CD4-positive, alpha-beta T cell treated with Interleukin-4 for 4 hours (primary cell): ENCODE measurements around the gene FCMR.

Source experiments
- DNase-seq: peaks from one replicate; pipeline ENCODE4 v3.0.0-alpha.2; 2020

FCMR gene

DNA sequence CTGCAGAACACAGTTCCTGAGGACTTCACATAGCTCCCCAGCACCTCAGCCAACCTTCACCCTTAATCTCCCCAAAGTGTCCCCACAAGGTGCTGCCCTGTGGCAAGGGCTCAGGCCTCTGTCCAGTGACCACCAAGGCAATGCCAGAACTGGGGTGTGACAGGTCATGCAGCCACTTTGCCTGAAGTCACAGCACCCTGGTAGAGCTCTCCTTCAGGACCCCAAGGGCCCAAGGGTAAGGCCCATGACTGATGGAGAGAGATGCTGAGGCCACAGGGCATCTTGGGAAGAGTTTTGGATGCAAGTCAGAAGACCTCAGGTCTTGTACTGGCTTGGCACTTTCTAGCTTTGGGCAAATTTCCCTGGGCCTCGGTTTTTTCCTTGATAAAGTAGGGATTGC is 783 bp upstream of the FCMR start:
- no peak for DNase-seq

DNA sequence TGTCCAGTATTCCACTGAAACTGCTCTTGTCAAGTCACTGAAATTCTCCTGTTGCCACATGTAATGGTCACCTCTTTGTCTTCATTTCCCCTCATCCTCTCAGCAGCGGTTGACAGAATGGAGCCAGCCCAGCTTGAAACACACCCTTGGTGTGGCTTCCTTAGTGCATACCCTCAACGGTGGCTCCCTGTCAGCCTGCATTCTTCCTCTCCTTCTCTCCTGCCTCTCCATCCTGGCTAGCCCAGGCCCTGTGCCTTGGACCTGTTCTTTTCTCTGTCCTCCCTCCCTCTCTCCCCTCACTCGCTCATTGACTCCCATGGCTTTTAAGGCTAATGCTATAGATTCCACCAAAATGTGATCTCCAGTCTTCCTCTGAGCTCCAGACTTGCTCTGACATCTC is 3.7 kb downstream of the FCMR start:
- no peak for DNase-seq

DNA sequence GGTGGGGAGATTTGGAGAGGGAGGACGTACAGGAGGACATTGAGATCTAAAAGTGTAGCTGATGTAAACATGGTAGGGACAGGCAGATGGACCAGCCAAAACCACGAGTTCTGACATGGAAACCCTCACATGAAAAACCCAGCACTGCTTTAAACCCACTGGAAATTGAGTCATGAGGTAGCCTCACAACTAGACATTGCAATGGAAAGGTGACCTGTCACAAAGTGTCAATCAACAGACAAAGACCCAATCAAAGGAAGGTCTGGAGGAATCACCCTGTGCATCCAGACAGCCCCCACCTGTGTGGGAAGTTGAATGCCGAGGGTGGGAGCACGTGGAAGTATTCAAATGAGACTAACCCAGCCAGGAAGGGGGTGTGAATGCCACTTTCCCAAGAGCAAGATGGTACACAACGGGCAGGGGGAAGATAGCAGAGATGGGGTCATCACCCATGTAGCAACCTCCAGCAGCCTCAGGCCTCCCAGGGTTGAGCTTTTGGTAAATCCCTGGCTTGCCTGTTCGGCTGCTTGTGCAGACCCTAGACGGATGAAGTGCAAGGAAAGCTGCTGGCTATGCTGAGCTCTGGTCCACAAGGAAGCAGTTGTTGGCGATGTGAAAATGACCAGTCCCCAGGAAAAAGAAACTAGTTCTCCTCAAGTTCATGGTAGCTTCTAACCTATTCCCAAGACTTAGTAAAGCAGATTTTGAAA is 5.6 kb downstream of the FCMR start:
- no peak for DNase-seq

DNA sequence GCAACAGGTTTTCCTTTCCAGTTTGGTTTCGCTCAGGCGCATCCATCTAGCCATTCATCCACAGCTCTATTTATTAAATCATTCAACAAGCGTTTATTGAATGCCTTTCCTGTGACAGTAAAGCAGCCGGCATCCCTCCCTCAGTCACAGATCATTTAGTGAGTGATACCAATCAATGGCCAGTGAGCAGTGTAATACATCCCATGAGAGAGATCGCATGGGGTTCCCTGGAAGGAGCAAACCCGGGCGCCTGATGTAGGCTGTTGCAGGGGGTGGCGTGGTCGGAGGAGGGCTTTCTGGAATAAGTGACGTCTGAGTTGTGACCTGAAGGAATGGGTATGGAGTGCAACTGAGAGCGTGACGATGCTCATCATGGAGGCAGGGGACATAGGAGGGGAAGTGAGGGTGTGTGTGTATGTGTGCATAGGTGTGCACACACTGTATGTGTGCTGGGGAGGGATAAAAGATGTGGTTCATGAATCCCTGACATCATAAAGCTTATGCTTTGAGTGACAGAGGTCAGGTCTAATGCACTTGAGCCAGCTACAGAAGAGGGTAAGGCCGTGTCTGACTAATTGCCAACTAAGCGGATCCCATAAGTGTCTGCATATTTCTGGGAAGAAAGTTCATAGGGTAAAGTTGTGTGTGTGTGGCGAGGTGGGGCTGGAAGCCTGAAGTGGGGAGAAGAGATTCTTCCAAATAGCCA is 6.6 kb downstream of the FCMR start:
- no peak for DNase-seq

DNA sequence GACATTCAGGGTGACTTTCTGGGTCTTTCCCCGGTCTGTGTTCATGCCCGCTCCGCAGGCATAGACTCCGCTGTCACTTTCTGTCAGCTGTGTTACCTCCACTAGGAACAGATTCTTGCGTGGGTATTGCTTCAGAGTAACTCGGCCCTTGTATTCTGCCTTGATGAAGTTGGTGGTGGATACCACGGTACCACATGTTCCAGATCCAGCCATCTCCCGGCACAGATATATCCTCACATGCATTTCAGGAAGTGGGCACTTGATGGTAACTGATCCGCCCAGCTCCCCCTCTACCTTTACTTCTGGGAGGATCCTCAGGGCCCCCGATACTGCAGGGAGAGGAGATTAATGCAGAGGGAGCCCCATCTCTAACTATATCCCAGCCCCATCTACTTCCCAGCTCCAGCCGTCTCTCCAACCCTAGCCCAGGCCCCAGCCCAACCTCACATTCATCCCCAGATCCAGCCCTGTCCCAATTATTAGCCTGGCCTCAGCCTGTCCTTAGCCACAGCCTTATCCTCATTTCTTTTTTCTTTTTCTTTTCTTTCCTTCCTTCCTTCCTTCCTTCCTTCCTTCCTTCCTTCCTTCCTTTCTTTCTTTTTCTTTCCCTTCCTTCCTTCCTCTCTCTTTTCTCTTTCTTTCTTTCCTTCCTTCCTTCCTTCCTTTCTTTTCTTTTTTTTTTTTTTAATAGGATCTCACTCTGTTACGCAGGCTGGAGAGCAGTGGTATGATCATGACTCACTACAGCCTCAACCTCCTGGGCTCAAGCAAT is 7.8 kb downstream of the FCMR start:
- DNase-seq = no peak

DNA sequence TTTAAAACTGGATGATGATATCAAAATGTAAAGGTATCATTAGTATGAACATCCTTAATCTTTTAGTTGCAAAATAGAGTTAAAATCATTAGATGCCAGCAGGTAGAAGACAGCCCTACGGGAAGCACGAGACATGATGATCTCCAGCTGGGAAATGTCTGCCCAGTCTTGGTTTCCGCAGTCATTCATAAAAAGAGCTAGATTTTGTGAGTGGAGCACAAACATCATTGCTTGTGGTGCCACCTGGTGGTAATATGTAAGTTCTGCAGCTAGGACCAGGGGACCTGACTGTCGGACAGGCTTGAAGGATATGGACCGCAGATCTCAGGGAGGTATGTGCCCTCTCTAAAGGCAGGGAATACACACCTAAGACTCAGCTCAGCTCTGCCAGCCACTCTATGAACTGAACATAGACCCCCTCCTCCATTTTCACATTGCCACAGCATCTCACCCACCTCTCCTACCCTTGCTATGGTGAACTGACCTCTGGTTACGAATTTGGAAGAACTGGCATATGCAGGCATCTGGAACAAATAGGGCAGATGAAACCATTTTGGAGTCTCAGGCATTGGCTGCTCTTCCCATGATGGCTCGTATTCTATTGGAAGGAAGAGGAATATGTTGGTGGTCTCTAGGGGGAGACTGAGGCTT is 9.2 kb downstream of the FCMR start:
- DNase-seq = peak; percentile 75

DNA sequence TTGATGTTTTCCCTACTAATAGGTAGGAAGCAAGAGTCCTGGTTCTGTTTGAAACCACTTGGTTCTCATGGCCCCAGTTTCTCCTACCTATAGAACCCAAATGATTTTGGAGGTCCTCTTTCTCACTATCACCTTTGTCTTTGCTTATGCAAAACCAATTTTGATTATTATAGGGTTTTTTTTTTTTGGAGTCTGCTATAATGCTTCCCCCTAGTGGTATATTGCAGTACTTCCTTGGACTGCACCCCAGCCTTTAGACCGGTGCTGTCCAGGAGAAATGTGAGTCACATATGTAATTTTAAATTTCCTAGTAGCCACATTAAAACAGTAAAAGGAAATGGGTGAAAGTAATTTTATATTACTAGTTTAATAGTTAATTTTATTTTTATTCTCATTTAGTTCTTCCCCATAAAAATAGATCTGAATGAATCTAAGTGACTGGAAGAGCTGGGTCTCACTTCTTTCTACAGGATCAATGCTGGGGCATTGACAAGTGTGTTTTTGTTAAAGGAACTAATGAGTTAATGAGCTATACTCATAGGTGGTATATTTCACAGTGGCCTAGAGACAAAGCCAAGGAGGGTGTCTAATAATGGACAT is 10.6 kb downstream of the FCMR start:
- DNase-seq = peak; percentile 57

DNA sequence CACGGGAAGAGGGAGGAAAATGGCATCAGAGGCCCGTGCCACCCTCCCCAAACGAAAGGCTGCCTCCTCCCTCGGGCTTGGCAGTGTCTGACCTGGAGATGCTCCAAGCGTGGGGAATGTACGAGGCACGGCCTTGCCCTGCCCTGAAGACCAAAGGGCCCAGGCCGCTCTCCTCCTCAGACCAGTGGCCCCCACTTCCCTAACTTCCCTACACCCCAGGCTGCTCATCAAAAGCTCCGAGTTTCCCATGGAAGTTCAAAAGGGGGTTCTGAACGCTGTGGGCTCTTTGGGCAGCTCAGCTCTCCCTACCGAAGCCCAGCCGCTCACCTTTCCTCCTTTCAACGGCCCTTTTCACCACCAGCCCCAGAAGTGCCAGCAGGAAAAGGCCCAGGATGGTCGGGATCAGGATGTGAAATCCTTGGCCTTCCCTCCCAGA is 11.8 kb downstream of the FCMR start:
- no peak for DNase-seq

DNA sequence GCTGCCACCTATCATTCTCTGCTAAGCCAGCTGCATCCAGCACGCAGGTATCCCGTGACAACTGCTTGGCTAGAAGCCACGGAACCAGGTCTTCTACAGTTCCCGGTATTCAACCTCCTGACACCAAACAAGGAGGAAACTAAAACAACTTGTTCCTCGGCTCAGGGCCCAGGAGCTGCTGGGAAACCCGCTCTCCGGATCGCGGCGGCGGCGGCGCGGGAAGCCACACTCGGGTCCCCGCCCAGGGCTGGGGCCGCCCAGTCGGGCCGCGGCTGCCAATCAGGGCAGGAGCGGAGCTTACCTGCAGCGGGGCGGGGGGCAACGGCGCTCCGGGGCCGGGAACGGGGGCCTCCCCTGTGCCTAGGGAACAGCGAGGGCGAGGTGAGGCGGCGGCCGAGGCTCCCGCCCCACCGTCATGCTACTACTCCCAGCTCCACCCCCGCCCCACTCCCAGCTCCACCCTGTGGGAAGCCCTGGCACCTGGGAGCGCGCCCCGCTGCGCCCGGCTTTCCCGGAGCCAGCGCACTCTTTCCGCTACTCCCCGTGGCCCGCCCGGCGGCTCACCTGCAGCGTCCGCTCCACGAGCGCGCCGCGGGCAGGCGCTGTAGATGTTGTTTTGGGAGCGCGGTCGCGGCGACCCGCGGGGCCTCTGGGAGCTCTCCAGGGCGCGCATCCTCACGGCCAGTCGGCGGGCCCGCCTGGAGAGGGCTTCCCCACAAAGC is 12.4 kb downstream of the FCMR start:
- DNase-seq = no peak

DNA sequence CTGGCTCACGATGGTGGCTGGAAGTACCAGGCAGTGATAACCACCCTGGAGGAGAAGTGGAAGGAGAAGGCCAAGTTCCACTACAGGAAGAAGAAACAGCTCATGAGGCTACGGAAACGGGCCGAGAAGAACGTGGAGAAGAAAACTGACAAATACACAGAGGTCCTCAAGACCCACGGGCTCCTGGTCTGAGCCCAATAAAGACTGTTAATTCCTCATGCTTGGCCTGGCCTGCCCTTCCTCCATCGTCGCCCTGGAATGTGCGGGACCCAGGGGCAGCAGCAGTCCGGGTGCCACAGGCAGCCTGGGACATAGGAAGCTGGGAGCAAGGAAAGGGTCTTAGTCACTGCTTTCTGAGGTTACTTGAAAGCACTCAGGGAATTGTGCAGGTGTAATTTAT is 13.7 kb downstream of the FCMR start:
- no peak for DNase-seq

DNA sequence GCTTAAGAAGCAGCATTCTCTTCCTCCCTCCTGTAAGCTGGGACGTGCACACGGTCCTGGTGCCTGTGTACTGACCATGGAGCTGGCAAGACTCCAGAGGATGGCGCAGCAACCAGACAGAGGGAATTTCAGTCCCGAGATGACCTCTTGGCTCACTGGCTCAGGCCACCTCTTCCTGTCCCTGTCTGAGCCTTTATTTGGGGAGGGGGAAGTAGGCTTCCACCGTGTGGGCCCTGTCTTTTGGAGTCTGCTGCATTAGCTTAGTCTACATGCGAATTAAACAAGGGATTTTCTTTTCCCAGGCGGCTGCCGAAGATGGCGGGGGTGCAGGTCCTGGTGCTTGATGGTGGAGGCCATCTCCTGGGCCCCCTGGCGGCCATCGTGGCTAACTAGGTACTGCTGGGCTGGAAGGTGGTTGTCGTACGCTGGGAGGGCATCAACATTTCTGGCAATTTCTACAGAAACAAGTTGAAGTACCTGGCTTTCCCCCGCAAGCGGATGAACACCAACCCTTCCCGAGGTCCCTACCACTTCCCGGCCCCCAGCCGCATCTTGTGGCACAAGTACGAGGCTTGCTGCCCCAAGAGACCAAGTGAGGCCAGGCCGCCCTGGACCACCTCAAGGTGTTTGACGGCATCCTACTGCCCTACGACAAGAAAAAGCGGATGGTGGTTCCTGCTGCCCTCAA is 14.3 kb downstream of the FCMR start:
- DNase-seq = no peak

DNA sequence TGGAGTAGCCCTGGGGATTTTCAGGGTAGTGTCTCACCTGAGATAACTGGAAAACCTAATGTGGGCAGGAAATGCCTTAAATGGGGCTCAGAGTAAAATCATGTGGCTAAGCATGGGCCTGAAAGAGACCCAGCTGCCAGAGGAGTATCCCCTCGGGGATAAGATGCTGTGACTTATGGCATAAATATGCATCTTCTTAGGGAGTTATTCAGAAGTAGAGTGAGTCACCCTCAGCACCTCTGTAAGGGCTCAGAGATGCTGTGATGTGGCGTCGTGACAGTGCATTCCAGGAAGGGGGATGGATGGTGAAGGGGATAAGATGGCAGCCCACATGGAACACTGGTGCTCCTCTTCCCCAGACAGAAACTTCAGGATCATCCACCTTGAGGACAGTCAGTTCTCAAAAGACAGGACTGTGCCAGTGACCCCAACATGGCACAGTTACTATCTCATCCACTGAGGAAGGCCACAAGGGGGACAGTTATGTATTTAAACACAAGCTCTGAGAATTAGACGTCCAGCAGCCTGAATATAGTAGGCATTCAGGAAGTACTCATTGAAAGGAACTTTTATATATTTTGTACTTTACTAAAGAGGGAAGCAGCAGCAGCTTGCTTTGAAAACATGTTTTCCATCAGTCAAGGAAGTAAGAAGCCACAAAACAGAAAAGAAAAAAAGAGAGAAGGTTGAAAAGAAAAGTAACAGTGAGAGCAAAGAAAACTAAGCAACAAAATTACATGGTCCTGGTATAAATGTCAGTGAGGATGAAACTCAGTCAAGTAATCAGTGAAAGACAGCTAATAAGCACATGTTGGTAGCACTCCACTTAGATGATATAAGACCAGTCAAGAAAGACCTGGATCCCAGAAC is 16.2 kb downstream of the FCMR start:
- DNase-seq = peak; percentile 62

DNA sequence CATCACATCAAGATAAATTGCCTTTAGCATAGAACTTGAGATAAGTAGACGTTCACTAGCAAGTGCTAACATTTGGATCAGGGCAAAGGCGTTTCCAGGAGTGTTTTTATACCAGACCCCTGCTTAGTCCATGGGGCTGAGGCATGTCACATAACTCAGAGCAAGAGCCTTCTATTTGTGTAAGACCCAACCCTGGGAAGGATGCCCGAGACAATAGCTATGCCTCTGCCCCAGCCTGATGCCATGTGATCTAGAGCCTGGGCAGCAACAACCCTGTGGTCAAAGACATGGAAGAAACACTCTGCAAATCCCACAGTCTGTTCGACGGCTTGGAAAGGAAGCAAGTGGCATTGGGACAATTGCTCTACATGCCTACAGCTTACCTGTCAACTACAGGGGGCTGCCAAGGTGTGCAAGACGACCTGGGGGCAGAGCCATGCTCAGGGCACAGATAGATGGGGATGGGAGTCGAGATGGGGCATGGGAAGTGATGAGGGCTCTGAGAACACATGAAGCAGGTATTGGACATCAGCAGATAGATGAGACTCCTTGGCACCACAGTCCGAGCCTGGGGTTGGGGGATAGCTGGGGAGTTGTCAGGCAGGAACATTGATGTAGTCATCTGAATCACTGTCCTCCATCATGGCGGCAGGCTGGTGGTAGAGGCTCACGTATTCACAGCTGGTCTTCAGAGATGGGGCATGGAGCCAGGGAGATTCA is 17.2 kb downstream of the FCMR start:
- no peak for DNase-seq

DNA sequence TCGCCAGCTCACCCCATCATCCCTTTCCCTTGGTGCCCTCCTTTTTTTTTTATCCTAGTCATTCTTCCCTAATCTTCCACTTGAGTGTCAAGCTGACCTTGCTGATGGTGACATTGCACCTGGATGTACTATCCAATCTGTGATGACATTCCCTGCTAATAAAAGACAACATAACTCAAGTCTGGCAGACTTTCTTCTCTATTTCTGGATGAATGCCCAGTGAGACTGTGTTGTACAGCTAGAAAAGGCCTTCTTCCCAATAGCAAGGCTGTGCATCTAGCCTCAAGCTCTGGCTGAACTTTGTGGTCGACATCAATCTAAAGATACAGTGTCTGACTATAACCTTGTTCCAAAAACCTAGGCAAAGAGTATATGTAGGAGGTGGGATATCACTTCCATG is 18.1 kb downstream of the FCMR start:
- DNase-seq = no peak

DNA sequence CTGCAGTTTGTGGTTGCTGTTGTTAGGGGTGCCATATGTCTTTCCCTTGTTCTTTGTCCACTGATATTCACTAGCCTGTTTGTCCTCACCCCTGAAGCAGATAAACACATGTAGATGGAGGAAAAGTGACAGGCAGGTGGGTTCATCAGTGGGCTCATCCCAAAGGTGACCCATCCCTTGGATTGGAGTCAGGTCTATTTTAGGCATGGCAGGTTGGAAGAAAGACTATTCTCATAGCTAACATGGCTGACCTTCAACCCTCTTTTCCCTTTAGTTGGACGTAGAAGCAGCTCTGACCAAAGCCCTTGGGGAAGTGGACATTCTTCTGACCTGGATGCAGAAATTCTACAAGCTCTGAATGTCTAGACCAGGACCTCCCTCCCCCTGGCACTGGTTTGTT is 19.0 kb downstream of the FCMR start:
- no peak for DNase-seq

DNA sequence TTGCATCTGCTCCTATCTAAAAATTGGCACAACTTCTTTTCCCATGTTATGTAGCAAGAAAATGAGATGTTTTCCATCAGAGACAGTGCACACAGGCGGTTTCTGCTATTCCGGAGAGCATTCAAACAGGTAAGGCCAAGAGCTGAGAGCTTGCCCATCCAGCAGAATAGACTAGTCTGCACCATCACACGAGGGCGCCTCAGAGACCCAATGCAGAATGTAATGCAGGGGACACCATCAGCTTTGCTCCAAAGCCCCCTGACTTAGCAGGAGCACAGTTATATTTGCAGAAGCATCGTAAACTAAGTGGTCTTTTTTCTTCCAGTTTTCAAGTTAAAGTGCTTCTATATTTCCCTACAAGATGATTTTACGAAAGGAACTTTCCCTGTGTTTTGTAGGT is 19.8 kb downstream of the FCMR start:
- no peak for DNase-seq

DNA sequence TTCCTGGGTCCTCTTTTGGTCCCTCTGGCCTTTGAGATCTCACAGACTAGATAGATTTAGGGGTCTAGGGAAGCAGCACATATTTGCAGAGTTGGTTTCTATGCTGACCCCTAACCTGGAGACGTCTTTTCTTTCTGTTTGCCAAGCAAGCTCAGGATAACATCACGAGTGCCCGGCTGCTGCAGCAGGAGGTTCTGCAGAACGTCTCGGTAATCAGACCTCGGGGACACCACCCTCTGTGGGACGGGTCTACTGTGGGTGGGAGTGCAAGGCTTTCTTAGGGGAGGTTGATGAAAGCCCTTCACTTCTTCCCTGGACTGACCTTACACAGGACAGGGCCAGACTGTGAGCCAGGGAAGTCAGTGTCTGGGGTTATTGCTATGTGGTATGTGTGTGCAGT is 21.6 kb downstream of the FCMR start:
- no peak for DNase-seq

DNA sequence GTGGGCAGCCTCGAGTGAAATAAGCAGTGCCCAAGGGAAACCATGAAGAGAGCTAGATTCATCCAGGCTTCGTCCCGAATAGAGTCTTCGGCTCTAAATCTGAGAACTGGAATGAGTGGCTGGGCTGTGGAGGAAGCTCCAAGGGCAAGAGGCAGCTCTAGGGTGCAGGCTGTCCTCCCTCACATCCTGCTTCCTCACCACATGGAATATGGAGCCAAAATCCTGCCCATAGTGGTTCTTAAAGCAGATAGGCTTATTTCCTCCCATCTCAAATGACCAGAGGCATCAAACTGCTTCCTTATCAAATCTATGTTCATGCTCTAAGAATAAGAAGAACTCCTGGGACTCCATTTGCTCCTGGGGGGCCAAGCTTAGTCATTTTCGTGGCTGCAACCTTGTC is 22.0 kb downstream of the FCMR start:
- DNase-seq = no peak

DNA sequence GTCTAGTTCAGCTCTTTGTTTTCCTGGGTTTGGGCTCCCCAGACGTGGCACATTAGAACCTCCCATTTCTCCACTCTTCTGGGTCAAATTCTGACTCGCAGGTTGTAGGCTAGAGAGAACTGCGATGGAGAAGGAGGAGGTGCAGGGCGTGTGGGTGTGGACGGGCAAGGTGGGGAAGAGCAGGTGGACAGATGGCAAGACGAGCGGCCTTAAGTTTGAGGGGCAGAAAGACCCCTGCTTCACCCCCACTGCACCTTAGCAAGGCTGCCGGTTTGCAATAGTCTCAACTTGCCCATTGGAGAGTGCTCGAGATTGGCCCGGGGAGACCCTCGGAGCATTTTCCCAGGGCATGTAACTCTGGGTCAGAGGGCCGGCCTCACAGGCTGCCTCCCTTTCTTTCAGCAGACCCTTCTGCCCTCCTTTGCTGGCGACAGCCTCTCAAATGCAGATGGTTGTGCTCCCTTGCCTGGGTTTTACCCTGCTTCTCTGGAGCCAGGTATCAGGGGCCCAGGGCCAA is 22.8 kb downstream of the FCMR start:
- no peak for DNase-seq
